22Rv1 (cell line): ENCODE measurements around the gene NIPAL3.

Experiments used
- ZFX ChIP-seq: fragments of 450-650 bp; IDR thresholded peaks from 2 replicates; pipeline ENCODE4 v1.6.1; 2017; ENCODE audit warnings: antibody characterized with exemption, borderline replicate concordance
- TF ChIP-seq, protein P1 (sequence below): fragments of 450-650 bp; IDR thresholded peaks from 2 replicates; pipeline ENCODE4 v1.5.1; 2017; ENCODE audit warnings: mild to moderate bottlenecking

DNA sequence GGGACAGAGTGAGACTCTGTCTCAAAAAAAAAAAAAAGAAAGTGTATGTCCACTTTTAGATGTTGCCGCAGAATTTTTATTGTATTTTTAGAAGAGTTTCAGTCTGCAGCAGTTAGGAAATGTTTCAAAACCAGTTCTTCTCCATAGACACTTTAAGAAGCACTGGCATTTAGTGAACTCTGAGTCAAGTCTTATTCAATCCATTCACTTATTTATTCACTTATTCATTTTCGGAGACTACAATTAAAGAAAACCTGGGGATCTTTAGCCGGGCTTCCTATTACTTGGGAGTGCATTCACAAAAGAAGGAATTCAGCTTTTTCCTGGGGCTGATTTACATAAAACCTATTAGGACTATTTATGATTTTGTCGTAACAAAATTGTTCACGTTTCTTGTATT lies 99.3 kb downstream of the NIPAL3 start:
- TF ChIP-seq, protein P1, sequence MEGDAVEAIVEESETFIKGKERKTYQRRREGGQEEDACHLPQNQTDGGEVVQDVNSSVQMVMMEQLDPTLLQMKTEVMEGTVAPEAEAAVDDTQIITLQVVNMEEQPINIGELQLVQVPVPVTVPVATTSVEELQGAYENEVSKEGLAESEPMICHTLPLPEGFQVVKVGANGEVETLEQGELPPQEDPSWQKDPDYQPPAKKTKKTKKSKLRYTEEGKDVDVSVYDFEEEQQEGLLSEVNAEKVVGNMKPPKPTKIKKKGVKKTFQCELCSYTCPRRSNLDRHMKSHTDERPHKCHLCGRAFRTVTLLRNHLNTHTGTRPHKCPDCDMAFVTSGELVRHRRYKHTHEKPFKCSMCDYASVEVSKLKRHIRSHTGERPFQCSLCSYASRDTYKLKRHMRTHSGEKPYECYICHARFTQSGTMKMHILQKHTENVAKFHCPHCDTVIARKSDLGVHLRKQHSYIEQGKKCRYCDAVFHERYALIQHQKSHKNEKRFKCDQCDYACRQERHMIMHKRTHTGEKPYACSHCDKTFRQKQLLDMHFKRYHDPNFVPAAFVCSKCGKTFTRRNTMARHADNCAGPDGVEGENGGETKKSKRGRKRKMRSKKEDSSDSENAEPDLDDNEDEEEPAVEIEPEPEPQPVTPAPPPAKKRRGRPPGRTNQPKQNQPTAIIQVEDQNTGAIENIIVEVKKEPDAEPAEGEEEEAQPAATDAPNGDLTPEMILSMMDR, result no peak
- TF ChIP-seq ZFX, result no peak
